Psoas muscle (tissue), 8 donors: ENCODE data around the gene GALNT4. TPM values are rescaled to one million over a fixed set of nuclear protein-coding genes. Genes with fewer than 3 reads are reported as not detected.

Source experiments
- ATAC-seq, 4 donors: fragments of 200-7000 bp; cut with Tn5 transposase; one replicate each; pipeline ENCODE4 v1.9.1; 2020; ENCODE audit warnings: moderate library complexity in 3 of 4, mild to moderate bottlenecking in 2 of 4
- DNase-seq, 2 donors: peaks; one replicate each; pipeline ENCODE4 v3.0.0-alpha.2; 2020
- H3K27ac ChIP-seq: fragments of 200-600 bp; one replicate; pipeline ENCODE4 v1.8.0; 2022
- H3K27me3 ChIP-seq, 3 donors: fragments of 200-600 bp in 1 of 3; one replicate each; pipeline versions ENCODE4 v1.6.1 to v1.8.0; 2013 to 2022; ENCODE audit warnings: low read length in 2 of 3, mild to moderate bottlenecking in 2 of 3, moderate library complexity in 1 of 3; ENCODE audit not compliant: insufficient read depth in 3 of 3
- H3K36me3 ChIP-seq, 2 donors: fragments of 200-600 bp in 1 of 2; one replicate each; pipeline versions ENCODE4 v1.6.1 to v1.8.0; 2013 to 2022; ENCODE audit warnings: low read depth in 1 of 2, mild to moderate bottlenecking in 1 of 2, moderate library complexity in 1 of 2; ENCODE audit not compliant: insufficient read depth in 1 of 2
- H3K4me1 ChIP-seq: fragments of 200-600 bp; one replicate; pipeline ENCODE4 v1.8.0; 2022
- H3K4me3 ChIP-seq: fragments of 200-600 bp; one replicate; pipeline ENCODE4 v1.8.0; 2022; ENCODE audit warnings: mild to moderate bottlenecking
- H3K9me3 ChIP-seq: fragments of 200-600 bp; one replicate; pipeline ENCODE4 v1.8.0; 2022
- WGBS, 3 donors: extraction: QIAGEN DNeasy Blood & Tissue Kit; methylation state at CpG; one replicate each; pipeline versions ENCODE4 v1.1.6 to v1.1.7; 2013; 5-methylcytosine and 5-hydroxymethylcytosine counted together
- intact Hi-C, 2 donors: fragments of 100-400 bp; cut with DNase I; formaldehyde crosslinking; loops; one replicate each; pipeline versions ENCODE4 v1.11.0 to v1.14.2; 2022
- polyA plus RNA-seq, 3 donors: library from polyadenylated mRNA; stranded (reverse); fragments of 200-250 nt; gene quantifications; one replicate each; pipeline ENCODE4 v1.2.3, GENCODE V29; 2013
- total RNA-seq, 4 donors: library from RNA; stranded (reverse); fragmentation: NEBNext Ultra II Directional in 2 of 4; extraction: Animal tissue kit (Norgen Biotek cat#: 25700) in 2 of 4; gene quantifications; one replicate each; pipeline versions ENCODE4 v1.2.1 to v1.2.4, GENCODE V29; 2021 to 2023
- TF ChIP-seq, protein P1 (sequence below): fragments of 200-600 bp; IDR thresholded peaks from one replicate; pipeline ENCODE4 v1.8.0; 2022; ENCODE audit warnings: antibody characterized with exemption
- donor health status: healthy with polysubstance abuse.
- donor health status: DM: no; HTN: no; CAD: no; lungs with moderate emphysema.
- donor health status: Bipolar disorder and iron deficiency.
- donor health status: healthy.
- donor health status: DM: yes; HTN: yes; CAD: no.
- donor health status: DM: no; HTN: no; CAD: no.
- donor health status: DM: no; HTN: no; CAD: no.
- donor health status: DM: yes; HTN: yes; CAD: no.

Gene GALNT4
- total and polyA plus RNA-seq, 7 donors, result 0.42 to 1.6 (median 1.2) TPM

DNA sequence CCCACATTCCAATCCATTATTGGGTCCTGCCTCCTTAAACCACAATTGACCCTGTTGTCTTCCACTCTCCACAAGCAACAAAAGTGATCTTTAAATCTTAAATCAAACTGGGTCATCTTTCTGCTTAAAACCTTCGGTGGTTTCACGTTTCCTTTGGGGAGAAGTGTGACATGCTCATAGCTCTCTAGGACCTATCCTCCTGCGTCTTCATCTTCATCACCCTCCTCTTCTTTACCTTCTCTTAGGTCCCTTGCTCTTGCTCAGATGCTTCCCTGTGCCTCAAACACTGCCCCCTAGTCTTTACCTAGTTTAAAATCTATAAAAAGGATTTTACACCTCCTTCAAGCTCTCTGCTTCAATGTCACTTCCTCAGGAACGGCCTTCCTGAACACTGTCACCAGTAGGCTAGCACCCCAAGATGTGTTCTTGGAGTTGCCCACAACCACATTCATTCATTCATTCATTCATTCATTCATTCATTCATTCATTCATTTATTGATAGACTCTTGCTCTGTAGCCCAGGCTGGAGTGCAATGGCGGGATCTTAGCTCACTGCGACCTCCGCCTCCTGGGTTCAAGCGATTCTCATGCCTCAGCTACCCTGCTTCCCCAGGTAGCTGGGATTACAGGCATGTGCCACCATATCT is 46.8 kb downstream of the GALNT4 start:
- intact Hi-C loops, result no loop called here
- H3K36me3 ChIP-seq, result no peaks in the 10 kb centered on the region
- no peaks in the 10 kb centered on the region for H3K9me3 ChIP-seq
- H3K27me3 ChIP-seq, result no peaks in the 10 kb centered on the region
- H3K4me3 ChIP-seq, result no peak overlapping the region
- 89 to 96% (median 95%) methylated on average over 8 of the region's 8 CpGs for WGBS, 3 donors
- TF ChIP-seq, protein P1, sequence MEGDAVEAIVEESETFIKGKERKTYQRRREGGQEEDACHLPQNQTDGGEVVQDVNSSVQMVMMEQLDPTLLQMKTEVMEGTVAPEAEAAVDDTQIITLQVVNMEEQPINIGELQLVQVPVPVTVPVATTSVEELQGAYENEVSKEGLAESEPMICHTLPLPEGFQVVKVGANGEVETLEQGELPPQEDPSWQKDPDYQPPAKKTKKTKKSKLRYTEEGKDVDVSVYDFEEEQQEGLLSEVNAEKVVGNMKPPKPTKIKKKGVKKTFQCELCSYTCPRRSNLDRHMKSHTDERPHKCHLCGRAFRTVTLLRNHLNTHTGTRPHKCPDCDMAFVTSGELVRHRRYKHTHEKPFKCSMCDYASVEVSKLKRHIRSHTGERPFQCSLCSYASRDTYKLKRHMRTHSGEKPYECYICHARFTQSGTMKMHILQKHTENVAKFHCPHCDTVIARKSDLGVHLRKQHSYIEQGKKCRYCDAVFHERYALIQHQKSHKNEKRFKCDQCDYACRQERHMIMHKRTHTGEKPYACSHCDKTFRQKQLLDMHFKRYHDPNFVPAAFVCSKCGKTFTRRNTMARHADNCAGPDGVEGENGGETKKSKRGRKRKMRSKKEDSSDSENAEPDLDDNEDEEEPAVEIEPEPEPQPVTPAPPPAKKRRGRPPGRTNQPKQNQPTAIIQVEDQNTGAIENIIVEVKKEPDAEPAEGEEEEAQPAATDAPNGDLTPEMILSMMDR, result no peak
- no peaks in the 10 kb centered on the region for H3K4me1 ChIP-seq
- ATAC-seq (no peak), DNase-seq (no peak)
- no peak overlapping the region for H3K27ac ChIP-seq

DNA sequence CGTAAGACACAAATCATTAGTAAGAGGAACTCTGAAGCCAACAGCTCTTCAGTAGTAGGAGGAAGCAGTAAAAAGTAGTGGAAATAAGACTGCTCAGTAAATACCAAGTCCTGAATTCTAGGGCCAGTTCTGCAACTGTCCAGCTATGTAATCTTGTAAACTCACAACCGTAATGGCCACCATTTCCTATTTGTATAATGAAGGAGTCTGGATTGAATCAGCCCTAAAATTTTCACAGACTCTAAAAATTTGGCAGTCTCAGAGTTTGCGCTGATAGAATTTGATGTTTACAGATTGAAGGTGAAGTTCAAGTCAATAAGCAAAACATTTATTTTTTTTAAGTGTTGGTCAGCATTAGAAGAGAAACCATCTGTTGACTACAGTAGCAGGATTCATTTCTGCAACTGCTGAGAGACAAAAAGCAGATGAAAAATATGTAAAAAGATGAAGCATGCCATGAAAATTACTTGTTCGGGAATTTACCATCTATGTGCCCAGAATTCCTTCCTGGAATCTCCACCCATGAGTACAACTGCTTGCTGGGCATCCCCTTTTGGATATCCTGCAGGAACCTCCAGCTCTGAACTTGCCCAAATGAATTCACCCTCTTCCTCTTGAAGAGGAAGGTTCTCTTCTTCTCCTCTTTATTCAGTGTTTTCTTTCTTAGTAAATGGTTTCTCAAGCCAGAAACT is 47.5 kb downstream of the GALNT4 start:
- DNase-seq (no peak), ATAC-seq (no peak)
- H3K4me1 ChIP-seq, result no peaks in the 10 kb centered on the region
- TF ChIP-seq, protein P1, result no peak
- no peaks in the 10 kb centered on the region for H3K27me3 ChIP-seq
- no peaks in the 10 kb centered on the region for H3K9me3 ChIP-seq
- H3K4me3 ChIP-seq, result no peak overlapping the region
- 75 to 81% (median 78%) methylated on average over 4 of the region's 4 CpGs for WGBS, 3 donors
- H3K27ac ChIP-seq, result no peak overlapping the region
- H3K36me3 ChIP-seq, result no peaks in the 10 kb centered on the region
- intact Hi-C loops, result no loop called here

DNA sequence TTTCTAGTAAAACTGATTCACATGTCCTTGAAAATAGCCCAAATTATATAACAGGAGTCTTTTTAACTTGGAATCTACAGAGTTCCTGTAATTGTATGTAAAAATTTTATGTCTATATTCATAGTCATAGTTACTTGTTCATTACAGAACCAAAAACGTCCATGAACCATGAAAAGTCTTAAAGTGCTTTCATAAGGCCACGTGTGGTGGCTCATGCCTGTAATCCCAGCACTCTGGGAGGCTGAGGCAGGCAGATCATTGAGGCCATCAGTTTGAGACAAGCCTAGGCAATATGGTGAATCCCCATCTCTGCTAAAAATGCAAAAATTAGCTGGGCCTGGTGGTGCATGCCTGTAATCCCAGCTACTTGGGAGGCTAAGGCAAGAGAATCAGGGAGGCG is 48.4 kb downstream of the GALNT4 start:
- Histone ChIP-seq H3K36me3 (no peaks in the 10 kb centered on the region), H3K27me3 (no peaks in the 10 kb centered on the region), H3K4me1 (no peaks in the 10 kb centered on the region), H3K27ac (no peak overlapping the region), H3K9me3 (no peaks in the 10 kb centered on the region), H3K4me3 (no peak overlapping the region)
- no peak for DNase-seq
- intact Hi-C loops, result no loop called here
- TF ChIP-seq, protein P1, result no peak
- 89 to 91% (median 90%) methylated on average over 3 of the region's 3 CpGs for WGBS, 3 donors
- ATAC-seq, result no peak

DNA sequence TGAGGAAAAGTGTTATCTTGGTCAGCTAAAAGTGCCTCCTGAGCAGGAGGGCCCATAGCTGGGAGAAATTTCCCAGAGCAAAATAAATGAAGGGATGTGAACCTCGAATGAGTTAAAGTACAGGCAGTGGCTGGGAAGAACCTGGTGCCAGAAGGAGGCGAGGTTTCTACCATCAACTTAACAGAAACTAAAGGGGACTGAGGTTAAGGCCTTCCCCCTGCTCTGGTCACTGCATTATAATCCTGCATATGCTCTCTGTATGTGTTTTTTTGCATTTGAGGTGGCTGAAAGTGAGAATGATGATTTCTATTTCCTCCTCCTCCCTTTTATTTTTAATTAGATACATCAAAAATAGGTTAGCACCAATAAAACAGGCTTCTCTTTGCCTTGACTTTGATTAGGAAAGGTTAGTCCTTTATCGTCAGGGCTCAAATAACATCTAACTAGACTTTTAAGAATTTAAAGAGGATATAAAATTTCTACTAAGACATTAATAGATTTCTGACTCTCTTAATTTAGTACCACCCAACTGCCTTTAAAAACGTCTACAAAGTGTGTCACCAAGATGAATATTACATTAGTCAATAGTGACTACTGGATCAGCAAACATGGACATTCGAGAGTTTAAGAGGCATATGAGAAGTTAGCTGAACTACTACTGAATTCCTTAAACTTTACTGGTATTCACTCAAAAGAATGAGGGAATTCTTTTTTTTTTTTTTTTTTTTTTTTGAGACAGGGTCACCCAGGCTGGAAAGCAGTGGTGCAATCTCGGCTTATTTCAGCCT is 49.2 kb downstream of the GALNT4 start:
- ATAC-seq (no peak), DNase-seq (no peak)
- TF ChIP-seq, protein P1, result no peak
- Histone ChIP-seq H3K27ac (no peak overlapping the region), H3K27me3 (no peaks in the 10 kb centered on the region), H3K36me3 (no peaks in the 10 kb centered on the region), H3K9me3 (no peaks in the 10 kb centered on the region), H3K4me1 (no peaks in the 10 kb centered on the region), H3K4me3 (no peak overlapping the region)
- 65 to 73% (median 70%) methylated on average over 6 of the region's 6 CpGs for WGBS, 3 donors
- intact Hi-C loops, result no loop called here
